HepG2 (cell line): ENCODE results near the gene UCP1. TPM values are rescaled to one million over a fixed set of nuclear protein-coding genes. Genes with fewer than 3 reads are reported as not detected.

ENCODE experiments used
- ARID3A ChIP-seq: IDR thresholded peaks from 2 replicates; pipeline ENCODE4 v1.6.1; 2012; ENCODE audit warnings: low read depth, low read length, improper control_type of control experiment
- CAMTA2 ChIP-seq: sonication (generic); formaldehyde crosslinking; IDR thresholded peaks from 2 replicates; pipeline ENCODE4 v1.4.0; 2020; ENCODE audit warnings: mild to moderate bottlenecking, missing genetic modification reagents, borderline replicate concordance
- ETV5 ChIP-seq: IDR thresholded peaks from 2 replicates; pipeline ENCODE4 v1.6.1; 2018; ENCODE audit warnings: missing biosample characterization, missing genetic modification reagents, inconsistent platforms, borderline replicate concordance
- HCFC1 ChIP-seq: fragments of 150-350 bp; IDR thresholded peaks from 2 replicates; pipeline ENCODE4 v1.6.1; 2014; ENCODE audit warnings: low read depth, low read length
- HNF4G ChIP-seq, 2 experiments: sonication (generic) in 1 of 2; formaldehyde crosslinking in 1 of 2; IDR thresholded peaks; 2 replicates each; pipeline versions ENCODE4 v1.4.0 to v1.6.1; 2011 to 2020; ENCODE audit warnings: borderline replicate concordance in 2 of 2, low read depth in 2 of 2, mild to moderate bottlenecking in 2 of 2, low read length in 1 of 2, missing genetic modification reagents in 1 of 2, moderate library complexity in 1 of 2
- KLF11 ChIP-seq: IDR thresholded peaks from 2 replicates; pipeline ENCODE4 v1.6.1; 2016; ENCODE audit warnings: missing compliant biosample characterization
- NCOR1 ChIP-seq: fragments of 200-600 bp; sonication (generic); IDR thresholded peaks from 2 replicates; pipeline ENCODE4 v1.7.0; 2017; ENCODE audit warnings: antibody characterized with exemption, low read length, borderline replicate concordance
- PCBP1 ChIP-seq: fragments of 200-400 bp; formaldehyde crosslinking; IDR thresholded peaks from 2 replicates; pipeline ENCODE4 v1.6.1; 2017; ENCODE audit warnings: mild to moderate bottlenecking, low read depth, low read length, borderline replicate concordance
- SIX4 ChIP-seq: sonication (generic); formaldehyde crosslinking; IDR thresholded peaks from 2 replicates; pipeline ENCODE4 v1.4.0; 2020; ENCODE audit warnings: missing genetic modification reagents
- TFE3 ChIP-seq: IDR thresholded peaks from 2 replicates; pipeline ENCODE4 v1.6.1; 2016
- THAP9 ChIP-seq: sonication (generic); formaldehyde crosslinking; IDR thresholded peaks from 2 replicates; pipeline ENCODE4; 2020; ENCODE audit warnings: missing genetic modification reagents, mild to moderate bottlenecking, borderline replicate concordance
- TIGD3 ChIP-seq: sonication (generic); formaldehyde crosslinking; IDR thresholded peaks from 2 replicates; pipeline ENCODE4 v1.5.1; 2020; ENCODE audit warnings: mild to moderate bottlenecking, missing genetic modification reagents, borderline replicate concordance
- XRCC5 ChIP-seq: fragments of 200-400 bp; formaldehyde crosslinking; optimal IDR thresholded peaks from 2 replicates; pipeline ENCODE3; 2017; ENCODE audit warnings: mild to moderate bottlenecking, low read length
- ZFP36 ChIP-seq: fragments of 150-350 bp; IDR thresholded peaks from 2 replicates; pipeline ENCODE4 v1.6.1; 2018; ENCODE audit warnings: borderline replicate concordance, low read length, low read depth; ENCODE audit not compliant: partially characterized antibody
- ZNF180 ChIP-seq: sonication (generic); formaldehyde crosslinking; IDR thresholded peaks from 2 replicates; pipeline ENCODE4 v1.4.0; 2020; ENCODE audit warnings: low read depth, missing genetic modification reagents, borderline replicate concordance
- ZNF326 ChIP-seq: sonication (generic); formaldehyde crosslinking; IDR thresholded peaks from 2 replicates; pipeline ENCODE4 v1.4.0; 2020; ENCODE audit warnings: missing genetic modification reagents, borderline replicate concordance
- ZNF414 ChIP-seq: sonication (generic); formaldehyde crosslinking; IDR thresholded peaks from 2 replicates; pipeline ENCODE4 v1.5.0; 2020; ENCODE audit warnings: missing genetic modification reagents
- polyA plus RNA-seq, 8 experiments: library from polyadenylated mRNA; depleted of rRNA in 3 of 8; stranded (reverse) in 7 of 8; unstranded in 1 of 8; fragments of >200 nt; fragmentation: Illumina TruSeq in 4 of 8; extraction: Trizol in 4 of 8; gene quantifications; 2 replicates each; pipeline versions ENCODE4 v1.2.1 to v1.2.3, GENCODE V29; 2011 to 2016; ENCODE audit warnings: low read depth in 4 of 8, missing spikeins in 1 of 8, mixed read lengths in 1 of 8; ENCODE audit not compliant: insufficient read depth in 1 of 8
- total RNA-seq, 5 experiments: library from RNA; depleted of rRNA; stranded (reverse); fragments of >200 nt; fragmentation: Illumina TruSeq; extraction: Trizol; gene quantifications; 2 replicates each; pipeline ENCODE4 v1.2.3, GENCODE V29; 2016; ENCODE audit warnings: low read depth in 1 of 5

UCP1 gene
- total and polyA plus RNA-seq, 2 of the 13 experiments (the other 11 are each of a cell fraction or from before 2014, with no cell fraction given) = 0.11 TPM

- TF ChIP-seq ZNF326 (CRISPR knock-in tag) (no peak), CAMTA2 (CRISPR knock-in tag) (no peak), ZNF414 (no peak), ZFP36 (no peak), KLF11 (CRISPR knock-in tag) (peak; percentile 80; the same call in 1 of the 2 replicates), THAP9 (CRISPR knock-in tag) (peak; percentile 79; the same call in 1 of the 2 replicates), ARID3A (no peak), ETV5 (CRISPR knock-in tag) (peak; percentile 84), HNF4G (IDR thresholded peaks at IDR 0.05; ENCODE audit: borderline replicate concordance, low read depth, low read length) (no peak), HNF4G (CRISPR knock-in tag; IDR thresholded peaks at IDR 0.05; ENCODE audit: borderline replicate concordance, low read depth) (peak; percentile 73; the same call in 1 of the 2 replicates), XRCC5 (peak; percentile 81), HCFC1 (0 out of 2 replicates have a peak, but pooled peaks have one; percentile 3), TFE3 (CRISPR knock-in tag) (no peak), ZNF180 (CRISPR knock-in tag) (no peak), PCBP1 (peak; percentile 34; the same call in 1 of the 2 replicates), SIX4 (CRISPR knock-in tag) (no peak; the same call in 1 of the 2 replicates), TIGD3 (CRISPR knock-in tag) (no peak), NCOR1 (no peak; the same call in 1 of the 2 replicates)
Measured at GRCh38 chr4:140523857-140524742, 44.7 kb downstream of the UCP1 start, which contains the start of gene ELMOD2 (continued).
